DOHH2 (cell line): ENCODE results near the gene CES4A.
"Not testable (repeated sequence)": the region's sequence is repeated elsewhere in the genome, so short reads cannot be mapped to it uniquely, and the experiment has no call there.

Experiments
- H3F3A ChIP-seq: fragments of 200-600 bp; sonication (generic), shearing (Covaris generic); 2 replicates; pipeline ENCODE4 v1.6.0; 2016; ENCODE audit warnings: antibody characterized with exemption, mild to moderate bottlenecking; ENCODE audit not compliant: control insufficient read depth, insufficient read depth
- H3K27ac ChIP-seq: fragments of 200-600 bp; sonication (generic); 2 replicates; pipeline ENCODE4 v1.5.1; 2014; ENCODE audit warnings: low read depth, mild to moderate bottlenecking, low read length, moderate library complexity
- H3K27me3 ChIP-seq: fragments of 200-600 bp; sonication (generic); 2 replicates; pipeline ENCODE4 v1.6.1; 2014; ENCODE audit warnings: mild to moderate bottlenecking, low read length, mixed read lengths; ENCODE audit not compliant: control insufficient read depth
- H3K36me3 ChIP-seq: fragments of 200-600 bp; sonication (generic); 2 replicates; pipeline ENCODE4 v1.6.1; 2014; ENCODE audit warnings: mild to moderate bottlenecking, low read length, moderate library complexity, mixed read lengths; ENCODE audit not compliant: control insufficient read depth
- H3K4me1 ChIP-seq: fragments of 200-600 bp; sonication (generic); 2 replicates; pipeline ENCODE4 v1.6.1; 2014; ENCODE audit warnings: mild to moderate bottlenecking, low read length, mixed read lengths; ENCODE audit not compliant: control insufficient read depth
- H3K4me2 ChIP-seq: fragments of 200-600 bp; sonication (generic); 2 replicates; pipeline ENCODE4 v1.6.0; 2014; ENCODE audit warnings: mild to moderate bottlenecking, low read length, moderate library complexity
- H3K4me3 ChIP-seq: fragments of 200-600 bp; sonication (generic); 2 replicates; pipeline ENCODE4 v1.5.1; 2014; ENCODE audit warnings: mild to moderate bottlenecking, low read length, mixed read lengths
- H3K79me2 ChIP-seq: fragments of 200-600 bp; sonication (generic); 2 replicates; pipeline ENCODE4 v1.6.1; 2014; ENCODE audit warnings: mild to moderate bottlenecking, low read length, mixed read lengths; ENCODE audit not compliant: control insufficient read depth
- H3K9me2 ChIP-seq: fragments of 200-600 bp; sonication (generic); replicated peaks from 2 replicates; pipeline ENCODE4 v1.6.1; 2014; ENCODE audit warnings: mild to moderate bottlenecking, low read length, mixed read lengths; ENCODE audit not compliant: control insufficient read depth
- H3K9me3 ChIP-seq: fragments of 200-600 bp; sonication (generic); 2 replicates; pipeline ENCODE4 v1.6.1; 2014; ENCODE audit warnings: antibody characterized with exemption, low read length, mixed read lengths; ENCODE audit not compliant: control insufficient read depth, insufficient read depth
- H4K20me1 ChIP-seq: fragments of 200-600 bp; sonication (generic); 2 replicates; pipeline ENCODE4 v1.6.0; 2014; ENCODE audit warnings: low read depth, mild to moderate bottlenecking, antibody characterized with exemption, low read length, moderate library complexity; ENCODE audit not compliant: control insufficient read depth, insufficient read depth
- CTCF ChIP-seq: fragments of 200-600 bp; sonication (generic); IDR thresholded peaks from one replicate; pipeline ENCODE4 v1.5.1; 2014; ENCODE audit warnings: antibody characterized with exemption, mild to moderate bottlenecking, low read depth, low read length; ENCODE audit not compliant: poor library complexity, severe bottlenecking
- EZH2phosphoT487 ChIP-seq: fragments of 200-600 bp; sonication (generic); IDR thresholded peaks from 2 replicates; pipeline ENCODE4 v1.6.1; 2017; ENCODE audit warnings: borderline replicate concordance, mild to moderate bottlenecking, antibody characterized with exemption, low read length, moderate library complexity, mixed read lengths

Gene CES4A

GRCh38 chr16:67040166-67040565, 51.8 kb downstream of the CES4A start:
- Histone ChIP-seq H3K4me3 (no peak overlapping the region), H3K27ac (no peak overlapping the region), H3K4me1 (peaks cover 5% of the 10 kb centered on the region), H4K20me1 (peaks cover 4% of the 10 kb centered on the region; the same call in 1 of the 2 replicates), H3F3A (peaks cover 10% of the 10 kb centered on the region; the same call in 1 of the 2 replicates), H3K9me3 (no peaks in the 10 kb centered on the region), H3K4me2 (no peak overlapping the region), H3K79me2 (peaks cover 93% of the 10 kb centered on the region), H3K27me3 (no peaks in the 10 kb centered on the region), H3K9me2 (no peaks in the 10 kb centered on the region), H3K36me3 (peaks cover 65% of the 10 kb centered on the region)
- TF ChIP-seq EZH2phosphoT487 (no peak), CTCF (no peak)

- Histone ChIP-seq H3K4me3 (no peak overlapping the region), H3F3A (peaks cover 10% of the 10 kb centered on the region; the same call in 1 of the 2 replicates), H3K27ac (no peak overlapping the region), H3K9me2 (no peaks in the 10 kb centered on the region), H3K4me2 (no peak overlapping the region), H3K27me3 (no peaks in the 10 kb centered on the region), H3K36me3 (peaks cover 59% of the 10 kb centered on the region), H3K79me2 (peaks cover 89% of the 10 kb centered on the region), H3K4me1 (no peaks in the 10 kb centered on the region), H3K9me3 (no peaks in the 10 kb centered on the region), H4K20me1 (0 out of 2 replicates have a peak, but pooled peaks cover 4% of the 10 kb centered on the region)
- TF ChIP-seq EZH2phosphoT487 (no peak), CTCF (no peak)
These were observed 52.5 kb downstream of the CES4A start for GRCh38 chr16:67040906-67041305.

GRCh38 chr16:67041520-67041919, 53.1 kb downstream of the CES4A start:
- not testable (repeated sequence) for H3K9me3 ChIP-seq, H3K27ac ChIP-seq, H3K4me1 ChIP-seq, H3K4me3 ChIP-seq, H3K9me2 ChIP-seq, H3K4me2 ChIP-seq, H3K27me3 ChIP-seq, H4K20me1 ChIP-seq
- H3F3A ChIP-seq = peaks cover 10% of the 10 kb centered on the region; the same call in 1 of the 2 replicates
- peaks cover 56% of the 10 kb centered on the region for H3K36me3 ChIP-seq
- peaks cover 89% of the 10 kb centered on the region for H3K79me2 ChIP-seq

- TF ChIP-seq EZH2phosphoT487 (no peak), CTCF (no peak)
- Histone ChIP-seq H3K4me1 (no peaks in the 10 kb centered on the region), H3K79me2 (peaks cover 87% of the 10 kb centered on the region), H3K9me3 (no peaks in the 10 kb centered on the region), H3K27ac (no peak overlapping the region), H3K27me3 (no peaks in the 10 kb centered on the region), H3F3A (peaks cover 7% of the 10 kb centered on the region; the same call in 1 of the 2 replicates), H3K4me3 (no peak overlapping the region), H4K20me1 (no peaks in the 10 kb centered on the region), H3K36me3 (peaks cover 51% of the 10 kb centered on the region), H3K4me2 (no peak overlapping the region), H3K9me2 (no peaks in the 10 kb centered on the region)
These were observed 55.0 kb downstream of the CES4A start for GRCh38 chr16:67043420-67043819.
